OCI-LY3 (cell line): ENCODE results near the gene FXYD7.

ENCODE experiments used
- H2AFZ ChIP-seq: fragments of 200-600, 300-600 bp; shearing (Covaris generic); 2 replicates; pipeline ENCODE4 v1.6.0; 2014; ENCODE audit warnings: antibody characterized with exemption, low read depth, low read length
- H3K27ac ChIP-seq: fragments of 200-600, 300-600 bp; sonication (generic); 2 replicates; pipeline ENCODE4 v1.5.1; 2014; ENCODE audit warnings: mild to moderate bottlenecking, low read length, moderate library complexity, mixed read lengths
- H3K27me3 ChIP-seq: fragments of 200-600, 300-600 bp; sonication (generic); 2 replicates; pipeline ENCODE4 v1.6.1; 2014; ENCODE audit warnings: low read depth, low read length, mixed read lengths
- H3K36me3 ChIP-seq: fragments of 200-600, 300-600 bp; sonication (generic); replicated peaks from 2 replicates; pipeline ENCODE3; 2014; ENCODE audit warnings: low read depth, low read length, mixed read lengths
- H3K4me1 ChIP-seq: fragments of 300-600, 200-600 bp; sonication (generic); 2 replicates; pipeline ENCODE4 v1.6.1; 2014; ENCODE audit warnings: low read length, mixed read lengths
- H3K4me2 ChIP-seq: fragments of 200-600, 300-600 bp; sonication (generic); 2 replicates; pipeline ENCODE4 v1.6.1; 2014; ENCODE audit warnings: low read length, mixed read lengths
- H3K4me3 ChIP-seq: fragments of 300-600, 200-600 bp; sonication (generic); 2 replicates; pipeline ENCODE4 v1.5.1; 2014; ENCODE audit warnings: antibody characterized with exemption, mild to moderate bottlenecking, low read length, moderate library complexity
- H3K79me2 ChIP-seq: fragments of 300-600, 200-600 bp; shearing (Covaris generic); 2 replicates; pipeline ENCODE4 v1.6.1; 2014; ENCODE audit warnings: mild to moderate bottlenecking, low read length, mixed read lengths
- H3K9ac ChIP-seq: fragments of 300-600, 200-600 bp; shearing (Covaris generic); 2 replicates; pipeline ENCODE4 v1.6.0; 2014; ENCODE audit warnings: mild to moderate bottlenecking, low read length, moderate library complexity
- H3K9me3 ChIP-seq: fragments of 200-600, 300-600 bp; shearing (Covaris generic); 2 replicates; pipeline ENCODE4 v1.6.1; 2014; ENCODE audit warnings: low read length, mixed read lengths; ENCODE audit not compliant: insufficient read depth
- H4K20me1 ChIP-seq: fragments of 200-600, 300-600 bp; sonication (generic); 2 replicates; pipeline ENCODE4 v1.6.1; 2016; ENCODE audit warnings: low read length, mixed read lengths; ENCODE audit not compliant: insufficient read depth
- CTCF ChIP-seq: fragments of 200-600, 300-600 bp; sonication (generic); IDR thresholded peaks from 2 replicates; pipeline ENCODE4 v1.5.1; 2014; ENCODE audit warnings: antibody characterized with exemption, low read length, low read depth
- EZH2phosphoT487 ChIP-seq: fragments of 200-600 bp; shearing (Covaris generic); IDR thresholded peaks from 2 replicates; pipeline ENCODE4 v1.6.1; 2018; ENCODE audit warnings: antibody characterized with exemption, mixed run types, low read depth

The FXYD7 gene

GRCh38 chr19:35165200-35166058, 22.4 kb downstream of the FXYD7 start:
- Histone ChIP-seq H4K20me1 (no peaks in the 10 kb centered on the region), H3K4me3 (no peak overlapping the region), H3K9me3 (peaks cover 31% of the 10 kb centered on the region), H3K27me3 (no peaks in the 10 kb centered on the region), H3K27ac (no peak overlapping the region), H3K36me3 (peaks cover 70% of the 10 kb centered on the region), H3K79me2 (no peaks in the 10 kb centered on the region), H3K9ac (no peak overlapping the region), H3K4me2 (no peak overlapping the region), H3K4me1 (peaks cover 17% of the 10 kb centered on the region), H2AFZ (no peak overlapping the region)
- TF ChIP-seq EZH2phosphoT487: no peak

DNA sequence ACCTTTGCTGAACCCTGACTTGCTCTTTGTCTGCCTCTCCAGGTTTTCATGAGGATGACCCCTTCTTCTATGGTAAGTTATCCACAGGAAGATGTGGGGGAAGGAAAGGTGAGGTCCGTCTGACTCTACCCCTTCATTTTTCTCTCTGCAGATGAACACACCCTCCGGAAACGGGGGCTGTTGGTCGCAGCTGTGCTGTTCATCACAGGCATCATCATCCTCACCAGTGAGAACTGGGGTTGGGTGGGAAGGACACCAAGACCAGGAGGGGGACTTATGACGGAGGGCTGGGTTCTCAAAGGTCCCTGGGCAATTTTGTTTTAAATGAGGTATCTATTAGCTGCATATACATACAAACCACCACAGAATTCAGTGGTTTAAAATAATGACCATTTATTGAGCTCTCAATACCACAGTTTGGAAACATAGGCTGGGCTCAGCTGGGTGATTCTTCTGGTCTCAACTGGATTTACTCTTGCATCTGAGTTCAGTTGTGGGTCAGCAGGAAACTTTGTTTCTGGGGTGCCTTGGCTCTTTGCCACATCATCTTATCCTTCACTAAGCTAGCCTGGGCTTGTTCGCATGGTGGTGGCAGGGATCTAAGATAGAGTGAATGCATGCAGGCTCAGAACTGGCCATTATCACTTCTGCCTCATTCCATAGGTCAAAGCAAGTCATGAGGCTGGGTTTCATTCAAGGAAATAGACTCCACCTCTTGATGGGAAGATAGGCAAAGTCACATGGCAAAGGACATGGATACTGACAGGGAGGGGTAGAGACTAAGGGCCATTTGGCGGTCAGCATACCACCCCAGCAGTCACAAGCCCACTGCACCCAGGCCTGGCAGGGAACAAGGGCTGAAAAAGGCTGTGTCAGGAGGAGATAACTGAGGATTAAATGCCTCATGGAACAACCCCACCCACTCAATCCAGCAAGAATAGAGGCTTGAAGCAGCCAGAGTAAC, 23.3 kb downstream of the FXYD7 start:
- peak overlapping the region; percentile 82 for H3K27ac ChIP-seq
- peak overlapping the region; percentile 21; the same call in 1 of the 2 replicates for H3K4me3 ChIP-seq

GRCh38 chr19:35167251-35168119, 24.4 kb downstream of the FXYD7 start:
- H3K9me3 ChIP-seq: peaks cover 31% of the 10 kb centered on the region
- peaks cover 17% of the 10 kb centered on the region for H3K4me1 ChIP-seq
- no peak for TF ChIP-seq CTCF
- H3K4me2 ChIP-seq: peak overlapping the region; percentile 48
- peak overlapping the region; percentile 21; the same call in 1 of the 2 replicates for H3K4me3 ChIP-seq
- no peaks in the 10 kb centered on the region for H3K27me3 ChIP-seq
- H3K79me2 ChIP-seq: no peaks in the 10 kb centered on the region
- H3K9ac ChIP-seq: peak overlapping the region; percentile 19; the same call in 1 of the 2 replicates
- H3K27ac ChIP-seq: peak overlapping the region; percentile 82
- H3K36me3 ChIP-seq: peaks cover 52% of the 10 kb centered on the region
- H2AFZ ChIP-seq: no peak overlapping the region
- H4K20me1 ChIP-seq: no peaks in the 10 kb centered on the region

More for the DNA sequence above, 23.3 kb downstream of the FXYD7 start:
- Histone ChIP-seq H3K9ac (no peak overlapping the region; the same call in 1 of the 2 replicates), H3K4me2 (peak overlapping the region; percentile 48), H4K20me1 (no peaks in the 10 kb centered on the region), H3K79me2 (no peaks in the 10 kb centered on the region), H3K9me3 (peaks cover 31% of the 10 kb centered on the region), H2AFZ (no peak overlapping the region), H3K27me3 (no peaks in the 10 kb centered on the region), H3K36me3 (peaks cover 60% of the 10 kb centered on the region), H3K4me1 (peaks cover 17% of the 10 kb centered on the region)
- TF ChIP-seq EZH2phosphoT487 (no peak), CTCF (no peak)

GRCh38 chr19:35168196-35168595, 25.1 kb downstream of the FXYD7 start:
- no peaks in the 10 kb centered on the region for H4K20me1 ChIP-seq
- no peak for TF ChIP-seq CTCF
- TF ChIP-seq EZH2phosphoT487: no peak
- no peak overlapping the region for H3K4me2 ChIP-seq
- H3K4me1 ChIP-seq: peaks cover 17% of the 10 kb centered on the region
- H3K27ac ChIP-seq: no peak overlapping the region
- H3K79me2 ChIP-seq: no peaks in the 10 kb centered on the region
- no peak overlapping the region for H3K9ac ChIP-seq
- H3K36me3 ChIP-seq: peaks cover 46% of the 10 kb centered on the region
- H2AFZ ChIP-seq: no peak overlapping the region
- peaks cover 28% of the 10 kb centered on the region for H3K9me3 ChIP-seq
- no peaks in the 10 kb centered on the region for H3K27me3 ChIP-seq
- H3K4me3 ChIP-seq: no peak overlapping the region
